Ishikawa (cell line): Measurements from ENCODE around the gene GFRAL.

ENCODE experiments used
- CEBPB ChIP-seq: IDR thresholded peaks from 2 replicates; pipeline ENCODE4 v1.6.1; 2012
- CREB1 ChIP-seq: IDR thresholded peaks from 2 replicates; pipeline ENCODE4 v1.6.1; 2012; ENCODE audit warnings: low read depth
- EGR1 ChIP-seq: IDR thresholded peaks from 2 replicates; pipeline ENCODE4 v1.6.1; 2012
- EP300 ChIP-seq: IDR thresholded peaks from 2 replicates; pipeline ENCODE4 v1.6.1; 2012; ENCODE audit warnings: borderline replicate concordance
- FOXM1 ChIP-seq: IDR thresholded peaks from 2 replicates; pipeline ENCODE4 v1.6.1; 2012; ENCODE audit warnings: low read depth, borderline replicate concordance
- MAX ChIP-seq: IDR thresholded peaks from 2 replicates; pipeline ENCODE4 v1.6.1; 2012
- NFIC ChIP-seq: IDR thresholded peaks from 2 replicates; pipeline ENCODE4 v1.6.1; 2012
- RAD21 ChIP-seq: IDR thresholded peaks from 2 replicates; pipeline ENCODE4 v1.6.1; 2012; ENCODE audit warnings: low read depth
- TAF1 ChIP-seq: IDR thresholded peaks from 2 replicates; pipeline ENCODE4 v1.6.1; 2012; ENCODE audit warnings: low read depth, mild to moderate bottlenecking
- TCF12 ChIP-seq: IDR thresholded peaks from 2 replicates; pipeline ENCODE4 v1.6.1; 2012; ENCODE audit warnings: low read depth
- TEAD4 ChIP-seq: IDR thresholded peaks from 2 replicates; pipeline ENCODE4 v1.6.1; 2012
- YY1 ChIP-seq: IDR thresholded peaks from 2 replicates; pipeline ENCODE4 v1.6.1; 2012; ENCODE audit warnings: low read depth
- ZBTB7A ChIP-seq: IDR thresholded peaks from 2 replicates; pipeline ENCODE4 v1.6.1; 2012; ENCODE audit warnings: low read depth
- TF ChIP-seq, protein P1 (sequence below): IDR thresholded peaks from 2 replicates; pipeline ENCODE4 v1.6.1; 2012; ENCODE audit warnings: low read depth, mild to moderate bottlenecking
- TF ChIP-seq, protein P2 (sequence below): IDR thresholded peaks from 2 replicates; pipeline ENCODE4 v1.6.1; 2012

Gene GFRAL

GRCh38 chr6:55286824-55287223 lies 40.4 kb upstream of the GFRAL start:
- TF ChIP-seq EP300 (no peak), YY1 (no peak), RAD21 (no peak), ZBTB7A (no peak), TCF12 (no peak), FOXM1 (no peak), CREB1 (no peak), MAX (no peak), TAF1 (no peak), NFIC (no peak), EGR1 (no peak), CEBPB (no peak)
- TF ChIP-seq, protein P1, sequence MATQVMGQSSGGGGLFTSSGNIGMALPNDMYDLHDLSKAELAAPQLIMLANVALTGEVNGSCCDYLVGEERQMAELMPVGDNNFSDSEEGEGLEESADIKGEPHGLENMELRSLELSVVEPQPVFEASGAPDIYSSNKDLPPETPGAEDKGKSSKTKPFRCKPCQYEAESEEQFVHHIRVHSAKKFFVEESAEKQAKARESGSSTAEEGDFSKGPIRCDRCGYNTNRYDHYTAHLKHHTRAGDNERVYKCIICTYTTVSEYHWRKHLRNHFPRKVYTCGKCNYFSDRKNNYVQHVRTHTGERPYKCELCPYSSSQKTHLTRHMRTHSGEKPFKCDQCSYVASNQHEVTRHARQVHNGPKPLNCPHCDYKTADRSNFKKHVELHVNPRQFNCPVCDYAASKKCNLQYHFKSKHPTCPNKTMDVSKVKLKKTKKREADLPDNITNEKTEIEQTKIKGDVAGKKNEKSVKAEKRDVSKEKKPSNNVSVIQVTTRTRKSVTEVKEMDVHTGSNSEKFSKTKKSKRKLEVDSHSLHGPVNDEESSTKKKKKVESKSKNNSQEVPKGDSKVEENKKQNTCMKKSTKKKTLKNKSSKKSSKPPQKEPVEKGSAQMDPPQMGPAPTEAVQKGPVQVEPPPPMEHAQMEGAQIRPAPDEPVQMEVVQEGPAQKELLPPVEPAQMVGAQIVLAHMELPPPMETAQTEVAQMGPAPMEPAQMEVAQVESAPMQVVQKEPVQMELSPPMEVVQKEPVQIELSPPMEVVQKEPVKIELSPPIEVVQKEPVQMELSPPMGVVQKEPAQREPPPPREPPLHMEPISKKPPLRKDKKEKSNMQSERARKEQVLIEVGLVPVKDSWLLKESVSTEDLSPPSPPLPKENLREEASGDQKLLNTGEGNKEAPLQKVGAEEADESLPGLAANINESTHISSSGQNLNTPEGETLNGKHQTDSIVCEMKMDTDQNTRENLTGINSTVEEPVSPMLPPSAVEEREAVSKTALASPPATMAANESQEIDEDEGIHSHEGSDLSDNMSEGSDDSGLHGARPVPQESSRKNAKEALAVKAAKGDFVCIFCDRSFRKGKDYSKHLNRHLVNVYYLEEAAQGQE, result no peak

DNA sequence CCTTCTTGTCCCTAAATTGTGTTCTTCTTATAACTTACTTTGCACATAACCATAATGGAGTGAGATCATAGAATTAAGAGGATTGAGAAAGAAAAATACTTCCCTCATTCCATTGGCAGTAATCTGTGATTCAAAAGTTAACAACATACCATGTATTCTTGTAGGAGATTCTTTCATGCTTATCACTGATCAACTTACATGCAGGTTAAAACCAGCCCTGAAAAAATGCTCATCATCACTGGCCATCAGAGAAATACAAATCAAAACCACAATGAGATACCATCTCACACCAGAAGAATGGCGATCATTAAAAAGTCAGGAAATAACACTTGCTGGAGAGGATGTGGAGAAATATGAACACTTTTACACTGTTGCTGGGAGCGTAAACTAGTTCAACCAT lies 36.5 kb upstream of the GFRAL start:
- TF ChIP-seq TAF1 (no peak), CEBPB (no peak), ZBTB7A (no peak), EGR1 (no peak), NFIC (no peak), EP300 (no peak), MAX (no peak), RAD21 (no peak), YY1 (no peak), FOXM1 (no peak), TEAD4 (no peak), CREB1 (no peak), TCF12 (no peak)
- TF ChIP-seq, protein P1, result no peak
- TF ChIP-seq, protein P2, sequence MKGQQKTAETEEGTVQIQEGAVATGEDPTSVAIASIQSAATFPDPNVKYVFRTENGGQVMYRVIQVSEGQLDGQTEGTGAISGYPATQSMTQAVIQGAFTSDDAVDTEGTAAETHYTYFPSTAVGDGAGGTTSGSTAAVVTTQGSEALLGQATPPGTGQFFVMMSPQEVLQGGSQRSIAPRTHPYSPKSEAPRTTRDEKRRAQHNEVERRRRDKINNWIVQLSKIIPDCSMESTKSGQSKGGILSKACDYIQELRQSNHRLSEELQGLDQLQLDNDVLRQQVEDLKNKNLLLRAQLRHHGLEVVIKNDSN, result no peak

- no peak for TF ChIP-seq CEBPB
- peak; percentile 29 for TF ChIP-seq RAD21
Measured at GRCh38 chr6:55293116-55293515, 34.2 kb upstream of the GFRAL start.

DNA sequence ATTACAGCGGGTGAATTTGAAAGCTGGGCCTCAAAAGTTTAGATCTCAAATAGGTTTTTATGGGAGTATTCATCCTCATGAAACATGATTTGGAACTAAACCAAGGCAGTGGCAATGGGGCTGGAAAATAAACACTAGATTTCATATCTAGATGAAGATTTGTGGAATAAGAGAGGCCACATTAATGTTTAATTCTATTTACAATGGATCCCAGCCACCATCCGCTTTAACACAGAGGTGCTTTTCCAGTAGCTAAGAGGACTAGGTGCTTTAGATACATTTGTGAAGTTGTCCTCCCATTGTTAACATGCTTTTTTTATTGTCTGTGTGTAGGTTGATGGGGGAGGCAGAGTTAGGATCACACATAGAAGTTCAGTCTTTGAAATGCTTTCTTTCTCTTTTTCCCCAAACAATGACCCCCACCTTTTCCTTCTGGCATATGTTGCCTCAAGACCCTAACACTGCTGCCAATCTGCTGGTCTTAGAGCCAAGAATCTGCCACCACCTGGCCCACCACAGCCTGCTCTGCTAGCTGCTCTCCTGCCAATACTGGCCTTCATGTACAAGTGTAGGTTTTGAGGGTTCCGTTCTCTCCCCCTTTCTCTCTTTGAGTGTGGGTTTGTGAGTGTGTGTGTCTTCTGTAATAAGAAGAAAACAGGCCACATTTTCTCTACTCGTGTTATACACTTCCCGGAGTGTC lies 27.8 kb upstream of the GFRAL start:
- no peak for TF ChIP-seq RAD21
- TF ChIP-seq TAF1, result no peak
- no peak for TF ChIP-seq MAX
- no peak for TF ChIP-seq FOXM1
- TF ChIP-seq, protein P2, result no peak
- TF ChIP-seq ZBTB7A, result no peak
- no peak for TF ChIP-seq CEBPB
- TF ChIP-seq TEAD4, result no peak
- no peak for TF ChIP-seq CREB1
- TF ChIP-seq EGR1, result no peak
- TF ChIP-seq YY1, result no peak
- TF ChIP-seq TCF12, result no peak
- TF ChIP-seq, protein P1, result no peak
- TF ChIP-seq NFIC, result no peak
- no peak for TF ChIP-seq EP300
